Glutamatergic neuron (in vitro differentiated cells): ENCODE data around the gene PARN. TPM values are rescaled to one million over a fixed set of nuclear protein-coding genes. Genes with fewer than 3 reads are reported as not detected.
"Not testable (repeated sequence)": the region's sequence is repeated elsewhere in the genome, so short reads cannot be mapped to it uniquely, and the experiment has no call there.

Experiments used
- DNase-seq: peaks from one replicate; pipeline ENCODE4 v3.0.0; 2022
- H3K27ac Mint-ChIP-seq: one replicate; pipeline ENCODE4 v1.8.0; 2020; ENCODE audit warnings: mild to moderate bottlenecking, mixed read lengths, inconsistent platforms; ENCODE audit not compliant: unreplicated experiment
- H3K27me3 Mint-ChIP-seq: one replicate; pipeline ENCODE4 v1.8.0; 2020; ENCODE audit warnings: mild to moderate bottlenecking, moderate library complexity, mixed read lengths, inconsistent platforms; ENCODE audit not compliant: unreplicated experiment
- H3K36me3 Mint-ChIP-seq: one replicate; pipeline ENCODE4 v1.8.0; 2020; ENCODE audit warnings: mild to moderate bottlenecking, mixed read lengths, inconsistent platforms; ENCODE audit not compliant: unreplicated experiment
- H3K4me1 Mint-ChIP-seq: one replicate; pipeline ENCODE4 v1.8.0; 2020; ENCODE audit warnings: mild to moderate bottlenecking, low read depth, mixed read lengths, inconsistent platforms; ENCODE audit not compliant: unreplicated experiment
- H3K4me3 Mint-ChIP-seq: one replicate; pipeline ENCODE4 v1.8.0; 2020; ENCODE audit warnings: mild to moderate bottlenecking, mixed read lengths, inconsistent platforms; ENCODE audit not compliant: unreplicated experiment
- H3K9me3 Mint-ChIP-seq: one replicate; pipeline ENCODE4 v1.8.0; 2020; ENCODE audit warnings: mild to moderate bottlenecking, moderate library complexity, mixed read lengths, inconsistent platforms; ENCODE audit not compliant: unreplicated experiment
- CTCF ChIP-seq: fragments of 200-600 bp; sonication (generic); IDR thresholded peaks from one replicate; pipeline ENCODE4 v1.5.0; 2021; ENCODE audit not compliant: partially characterized antibody, unreplicated experiment
- total RNA-seq: library from RNA; stranded (reverse); fragmentation: NEBNext Ultra II Directional; extraction: Animal tissue kit (Norgen Biotek cat#: 25700); gene quantifications from one replicate; pipeline ENCODE4 v1.2.1, GENCODE V29; 2021; ENCODE audit not compliant: unreplicated experiment

The PARN gene
- total RNA-seq, 1 donor from 2014 or later, result 26.2 TPM

GRCh38 chr16:14586637-14587305 is 43.3 kb downstream of the PARN start:
- H3K4me1 Mint-ChIP-seq, result no peaks in the 10 kb centered on the region
- peaks cover 6% of the 10 kb centered on the region for H3K36me3 Mint-ChIP-seq
- no peak for DNase-seq
- H3K4me3 Mint-ChIP-seq, result no peak overlapping the region
- peaks cover 1% of the 10 kb centered on the region for H3K9me3 Mint-ChIP-seq
- no peak overlapping the region for H3K27ac Mint-ChIP-seq
- no peak for TF ChIP-seq CTCF
- no peaks in the 10 kb centered on the region for H3K27me3 Mint-ChIP-seq

GRCh38 chr16:14585287-14585686 is 44.8 kb downstream of the PARN start:
- Mint-ChIP-seq H3K27me3 (no peaks in the 10 kb centered on the region), H3K36me3 (peaks cover 6% of the 10 kb centered on the region), H3K27ac (no peak overlapping the region), H3K4me1 (no peaks in the 10 kb centered on the region), H3K4me3 (no peak overlapping the region), H3K9me3 (peaks cover 1% of the 10 kb centered on the region)
- no peak for TF ChIP-seq CTCF
- no peak for DNase-seq

GRCh38 chr16:14580926-14581325 is 49.1 kb downstream of the PARN start:
- not testable (repeated sequence) for H3K4me1 Mint-ChIP-seq, H3K9me3 Mint-ChIP-seq, H3K27me3 Mint-ChIP-seq, H3K36me3 Mint-ChIP-seq, H3K27ac Mint-ChIP-seq, H3K4me3 Mint-ChIP-seq, DNase-seq

- no peak for DNase-seq
- TF ChIP-seq CTCF, result no peak
- Mint-ChIP-seq H3K27ac (no peak overlapping the region), H3K4me1 (no peaks in the 10 kb centered on the region), H3K36me3 (peaks cover 20% of the 10 kb centered on the region), H3K9me3 (no peaks in the 10 kb centered on the region), H3K4me3 (no peak overlapping the region), H3K27me3 (no peaks in the 10 kb centered on the region)
Observed at GRCh38 chr16:14579266-14579665, 50.8 kb downstream of the PARN start.

- no peak for TF ChIP-seq CTCF
- peaks cover 32% of the 10 kb centered on the region for H3K36me3 Mint-ChIP-seq
- no peak overlapping the region for H3K27ac Mint-ChIP-seq
- DNase-seq, result no peak
- H3K4me1 Mint-ChIP-seq, result no peaks in the 10 kb centered on the region
- no peak overlapping the region for H3K4me3 Mint-ChIP-seq
- H3K9me3 Mint-ChIP-seq, result peaks cover 4% of the 10 kb centered on the region
- no peaks in the 10 kb centered on the region for H3K27me3 Mint-ChIP-seq
Observed at GRCh38 chr16:14576532-14576931, 53.5 kb downstream of the PARN start.
